Neural cell (in vitro differentiated cells): ENCODE measurements around the gene SP9. TPM values are rescaled to one million over a fixed set of nuclear protein-coding genes. Genes with fewer than 3 reads are reported as not detected.
A peak's percentile ranks its signal among the peaks of the same experiment; 100 is the strongest.

Experiments used
- H2AFZ ChIP-seq: fragments of 200-600, 300-800 bp; sonication (generic), shearing (Covaris generic); 2 replicates; pipeline ENCODE4 v1.6.0; 2014; ENCODE audit warnings: low read depth, mild to moderate bottlenecking, antibody characterized with exemption, low read length, moderate library complexity
- H3F3A ChIP-seq: fragments of 200-600 bp; shearing (Covaris generic); 2 replicates; pipeline ENCODE4 v1.6.1; 2016; ENCODE audit warnings: mild to moderate bottlenecking, moderate library complexity, mixed read lengths, antibody characterized with exemption, low read length; ENCODE audit not compliant: insufficient read depth, poor library complexity, severe bottlenecking
- H3K27ac ChIP-seq: fragments of 200-600, 300-800 bp; sonication (generic), shearing (Covaris generic); 2 replicates; pipeline ENCODE4 v1.5.1; 2014; ENCODE audit warnings: mild to moderate bottlenecking, low read length, moderate library complexity
- H3K27me3 ChIP-seq: fragments of 300-800, 200-600 bp; sonication (generic), shearing (Covaris generic); 2 replicates; pipeline ENCODE4 v1.6.0; 2014; ENCODE audit warnings: mild to moderate bottlenecking, low read depth, low read length, moderate library complexity; ENCODE audit not compliant: insufficient read depth
- H3K36me3 ChIP-seq: fragments of 300-800, 200-600 bp; sonication (generic), shearing (Covaris generic); 2 replicates; pipeline ENCODE4 v1.5.1; 2014; ENCODE audit warnings: mild to moderate bottlenecking, antibody characterized with exemption, low read length, moderate library complexity; ENCODE audit not compliant: insufficient read depth
- H3K4me2 ChIP-seq: fragments of 300-800, 200-600 bp; sonication (generic), shearing (Covaris generic); 2 replicates; pipeline ENCODE4 v1.6.0; 2014; ENCODE audit warnings: mild to moderate bottlenecking, low read length
- H3K4me3 ChIP-seq: fragments of 300-800, 200-600 bp; sonication (generic), shearing (Covaris generic); 2 replicates; pipeline ENCODE4 v1.5.1; 2014; ENCODE audit warnings: mild to moderate bottlenecking, low read length, moderate library complexity
- H3K79me2 ChIP-seq: fragments of 200-600 bp; shearing (Covaris generic); replicated peaks from 2 replicates; pipeline ENCODE4 v1.6.0; 2014; ENCODE audit warnings: mild to moderate bottlenecking, low read length, moderate library complexity; ENCODE audit not compliant: insufficient read depth
- H3K9ac ChIP-seq: fragments of 300-800, 200-600 bp; sonication (generic), shearing (Covaris generic); 2 replicates; pipeline ENCODE4 v1.6.1; 2016; ENCODE audit warnings: mild to moderate bottlenecking, low read length, mixed read lengths
- H3K9me2 ChIP-seq: fragments of 200-600 bp; shearing (Covaris generic); 2 replicates; pipeline ENCODE4 v1.6.1; 2016; ENCODE audit warnings: mild to moderate bottlenecking, low read length, mixed read lengths; ENCODE audit not compliant: insufficient read depth
- H3K9me3 ChIP-seq: fragments of 200-600, 300-800 bp; sonication (generic), shearing (Covaris generic); 2 replicates; pipeline ENCODE4 v1.6.1; 2016; ENCODE audit warnings: mild to moderate bottlenecking, mixed run types, low read length, moderate library complexity, mixed read lengths
- H4K20me1 ChIP-seq: fragments of 200-600 bp; shearing (Covaris generic); 2 replicates; pipeline ENCODE4 v1.6.1; 2016; ENCODE audit warnings: mild to moderate bottlenecking, mixed run types; ENCODE audit not compliant: insufficient read depth
- EP300 ChIP-seq: fragments of 450-650 bp; conservative IDR thresholded peaks from 2 replicates; pipeline ENCODE4 v1.6.1; 2014; ENCODE audit warnings: antibody characterized with exemption, mild to moderate bottlenecking, moderate library complexity; ENCODE audit not compliant: poor library complexity, severe bottlenecking
- EZH2 ChIP-seq: fragments of 200-600, 300-800 bp; shearing (Covaris generic), sonication (generic); IDR thresholded peaks from 2 replicates; pipeline ENCODE4 v1.6.1; 2014; ENCODE audit warnings: antibody characterized with exemption, low read length, borderline replicate concordance, mild to moderate bottlenecking; ENCODE audit not compliant: insufficient read depth, poor library complexity, severe bottlenecking
- MXI1 ChIP-seq: fragments of 450-650 bp; conservative IDR thresholded peaks from 2 replicates; pipeline ENCODE4 v1.6.1; 2014; ENCODE audit warnings: antibody characterized with exemption, mild to moderate bottlenecking; ENCODE audit not compliant: poor library complexity, severe bottlenecking
- POLR2AphosphoS5 ChIP-seq: IDR thresholded peaks from 2 replicates; pipeline ENCODE4 v1.6.1; 2012
- RAD21 ChIP-seq: fragments of 450-650 bp; conservative IDR thresholded peaks from 2 replicates; pipeline ENCODE4 v1.6.1; 2014; ENCODE audit warnings: antibody characterized with exemption, mild to moderate bottlenecking, moderate library complexity
- REST ChIP-seq: IDR thresholded peaks from 2 replicates; pipeline ENCODE4 v1.6.1; 2012; ENCODE audit warnings: borderline replicate concordance
- SMC3 ChIP-seq: fragments of 450-650 bp; conservative IDR thresholded peaks from 2 replicates; pipeline ENCODE4 v1.6.1; 2014; ENCODE audit warnings: antibody characterized with exemption, mild to moderate bottlenecking, moderate library complexity; ENCODE audit not compliant: poor library complexity
- TAF1 ChIP-seq: IDR thresholded peaks from 2 replicates; pipeline ENCODE4 v1.6.1; 2012; ENCODE audit warnings: low read depth
- polyA plus RNA-seq: library from polyadenylated mRNA; depleted of rRNA; stranded (reverse); fragments of >200 nt; gene quantifications from 2 replicates; pipeline ENCODE4 v1.2.3, GENCODE V29; 2014

Gene SP9
- polyA plus RNA-seq, 1 donor from 2014 or later: 1.6 TPM

DNA sequence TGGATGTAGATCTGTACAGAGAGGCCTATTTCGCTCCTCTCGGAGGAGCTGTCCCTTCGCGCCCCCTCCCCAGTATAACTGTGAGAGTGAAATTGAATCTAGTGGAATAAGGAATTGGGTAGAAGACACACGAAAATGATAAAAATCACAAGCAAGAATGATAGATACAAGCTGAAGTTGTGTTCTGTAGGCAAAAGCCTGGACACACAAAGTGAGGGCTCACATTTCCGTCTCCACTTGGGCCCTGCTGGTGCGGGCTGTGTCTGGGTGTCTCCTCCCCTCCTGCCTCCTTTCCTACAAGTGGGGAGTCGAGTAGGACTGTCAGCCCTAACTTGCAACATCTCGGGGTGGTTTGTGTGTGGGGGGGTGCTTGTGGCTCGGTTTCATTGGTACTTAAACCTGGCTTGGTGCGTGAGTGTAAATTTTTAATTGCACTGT lies 457 bp upstream of the SP9 start:
- Histone ChIP-seq H3K79me2 (peaks cover 28% of the 10 kb centered on the region), H4K20me1 (no peaks in the 10 kb centered on the region)

DNA sequence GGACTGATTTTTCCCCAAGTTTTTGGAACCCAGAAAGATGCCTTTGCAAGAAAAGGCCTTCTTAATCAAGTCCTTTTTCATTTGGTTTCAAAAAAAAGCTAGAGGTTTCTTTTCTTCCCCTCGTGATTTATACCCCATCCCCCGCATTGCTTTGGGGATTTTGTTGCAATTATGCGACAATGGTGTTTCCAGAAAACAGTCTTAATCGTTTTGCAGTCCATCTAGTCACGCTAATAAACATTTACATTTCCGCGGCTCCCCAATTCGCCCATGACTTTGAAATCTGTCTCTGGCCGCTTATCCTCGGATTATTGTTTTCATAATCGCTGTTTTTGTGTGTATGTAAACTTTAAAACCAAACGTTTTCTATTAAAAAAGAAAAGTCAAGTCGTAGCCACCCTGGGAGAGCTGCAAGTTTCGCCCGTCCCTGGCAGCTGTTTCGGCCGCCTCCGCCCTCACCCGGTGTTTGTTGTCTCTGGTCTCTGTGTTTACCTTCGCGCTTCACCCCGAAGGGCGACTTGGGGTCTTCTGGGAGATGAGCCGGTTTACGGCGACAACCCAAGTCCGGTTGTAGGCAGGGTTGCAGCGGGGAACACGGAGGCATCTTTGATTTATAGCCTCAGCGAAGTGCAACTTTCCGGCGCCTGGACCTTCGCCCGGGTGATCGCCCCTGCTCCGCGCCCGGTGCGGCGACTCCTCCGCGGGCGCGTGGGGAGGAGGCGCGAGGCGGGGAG lies 667 bp downstream of the SP9 start:
- H3K9ac ChIP-seq: peak overlapping the region; percentile 49
- peaks cover 38% of the 10 kb centered on the region for H3K79me2 ChIP-seq
- no peak overlapping the region for H3K27ac ChIP-seq
- no peak overlapping the region for H2AFZ ChIP-seq
- H3K9me3 ChIP-seq: no peaks in the 10 kb centered on the region
- no peak overlapping the region for H3K4me2 ChIP-seq
- H3K4me3 ChIP-seq: peak overlapping the region; percentile 67
- H3K9me2 ChIP-seq: no peaks in the 10 kb centered on the region
- no peaks in the 10 kb centered on the region for H3K36me3 ChIP-seq
- H3F3A ChIP-seq: peaks cover 4% of the 10 kb centered on the region
- H4K20me1 ChIP-seq: no peaks in the 10 kb centered on the region
- H3K27me3 ChIP-seq: peaks cover 99% of the 10 kb centered on the region
- TF ChIP-seq SMC3: no peak
- TF ChIP-seq EP300: no peak
- no peak for TF ChIP-seq EZH2
- TF ChIP-seq MXI1: no peak
- TF ChIP-seq TAF1: no peak
- no peak for TF ChIP-seq REST
- TF ChIP-seq POLR2AphosphoS5: no peak

More for the DNA sequence above, 457 bp upstream of the SP9 start:
- Histone ChIP-seq H3K9me3 (no peaks in the 10 kb centered on the region), H3F3A (peaks cover 4% of the 10 kb centered on the region), H3K27ac (no peak overlapping the region), H3K9me2 (no peaks in the 10 kb centered on the region), H3K4me3 (peak overlapping the region; percentile 67), H3K27me3 (peaks cover 99% of the 10 kb centered on the region), H3K4me2 (no peak overlapping the region), H3K36me3 (no peaks in the 10 kb centered on the region), H3K9ac (no peak overlapping the region), H2AFZ (no peak overlapping the region)
- TF ChIP-seq EZH2: no peak
- TF ChIP-seq REST: no peak
- no peak for TF ChIP-seq RAD21
- TF ChIP-seq SMC3: no peak
- no peak for TF ChIP-seq MXI1
- TF ChIP-seq TAF1: no peak
- TF ChIP-seq POLR2AphosphoS5: peak; percentile 16
